Breast epithelium (tissue), 3 donors: ENCODE results near the gene HSPG2.

Source experiments
- POLR2AphosphoS5 ChIP-seq, 3 donors: sonication (generic); formaldehyde crosslinking; IDR thresholded peaks; one replicate each; pipeline ENCODE4 v1.6.1; 2017; ENCODE audit warnings: antibody characterized with exemption in 3 of 3
- TF ChIP-seq, protein P1 (sequence below), 3 donors: fragments of 450-650 bp; IDR thresholded peaks; one replicate each; pipeline ENCODE4 v1.5.1; 2016 to 2017; ENCODE audit warnings: antibody characterized with exemption in 3 of 3, mild to moderate bottlenecking in 3 of 3, moderate library complexity in 3 of 3

DNA sequence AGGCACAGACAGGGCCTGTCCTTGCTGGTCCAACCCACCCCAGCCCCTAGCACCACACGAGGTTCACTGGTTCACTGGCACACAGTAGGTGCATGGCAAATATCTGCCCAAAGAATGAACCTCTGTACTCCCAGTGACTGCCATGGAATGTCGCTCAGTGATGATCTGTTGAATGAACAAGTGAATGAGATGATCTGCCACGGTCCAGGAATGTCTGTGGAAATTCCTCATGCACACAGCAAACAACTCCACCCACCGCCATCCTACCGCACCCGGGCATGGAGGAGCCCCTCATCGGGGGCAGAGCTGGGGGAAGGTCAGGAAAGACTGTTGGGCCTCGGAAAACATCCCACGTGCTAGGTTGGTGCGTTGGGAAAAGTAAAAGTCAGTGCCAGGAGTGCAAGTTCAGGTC, 1.7 kb downstream of the HSPG2 start:
- TF ChIP-seq, protein P1, sequence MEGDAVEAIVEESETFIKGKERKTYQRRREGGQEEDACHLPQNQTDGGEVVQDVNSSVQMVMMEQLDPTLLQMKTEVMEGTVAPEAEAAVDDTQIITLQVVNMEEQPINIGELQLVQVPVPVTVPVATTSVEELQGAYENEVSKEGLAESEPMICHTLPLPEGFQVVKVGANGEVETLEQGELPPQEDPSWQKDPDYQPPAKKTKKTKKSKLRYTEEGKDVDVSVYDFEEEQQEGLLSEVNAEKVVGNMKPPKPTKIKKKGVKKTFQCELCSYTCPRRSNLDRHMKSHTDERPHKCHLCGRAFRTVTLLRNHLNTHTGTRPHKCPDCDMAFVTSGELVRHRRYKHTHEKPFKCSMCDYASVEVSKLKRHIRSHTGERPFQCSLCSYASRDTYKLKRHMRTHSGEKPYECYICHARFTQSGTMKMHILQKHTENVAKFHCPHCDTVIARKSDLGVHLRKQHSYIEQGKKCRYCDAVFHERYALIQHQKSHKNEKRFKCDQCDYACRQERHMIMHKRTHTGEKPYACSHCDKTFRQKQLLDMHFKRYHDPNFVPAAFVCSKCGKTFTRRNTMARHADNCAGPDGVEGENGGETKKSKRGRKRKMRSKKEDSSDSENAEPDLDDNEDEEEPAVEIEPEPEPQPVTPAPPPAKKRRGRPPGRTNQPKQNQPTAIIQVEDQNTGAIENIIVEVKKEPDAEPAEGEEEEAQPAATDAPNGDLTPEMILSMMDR (IDR thresholded peaks at IDR 0.05), result no peak
- TF ChIP-seq POLR2AphosphoS5 (IDR thresholded peaks at IDR 0.05), result no peak
